ENCODE measurements around the gene ANKHD1. TPM values are rescaled to one million over a fixed set of nuclear protein-coding genes. Genes with fewer than 3 reads are reported as not detected.

ANKHD1 gene
- total RNA-seq, 2 donors from 2014 or later: 106 to 173 TPM

DNA sequence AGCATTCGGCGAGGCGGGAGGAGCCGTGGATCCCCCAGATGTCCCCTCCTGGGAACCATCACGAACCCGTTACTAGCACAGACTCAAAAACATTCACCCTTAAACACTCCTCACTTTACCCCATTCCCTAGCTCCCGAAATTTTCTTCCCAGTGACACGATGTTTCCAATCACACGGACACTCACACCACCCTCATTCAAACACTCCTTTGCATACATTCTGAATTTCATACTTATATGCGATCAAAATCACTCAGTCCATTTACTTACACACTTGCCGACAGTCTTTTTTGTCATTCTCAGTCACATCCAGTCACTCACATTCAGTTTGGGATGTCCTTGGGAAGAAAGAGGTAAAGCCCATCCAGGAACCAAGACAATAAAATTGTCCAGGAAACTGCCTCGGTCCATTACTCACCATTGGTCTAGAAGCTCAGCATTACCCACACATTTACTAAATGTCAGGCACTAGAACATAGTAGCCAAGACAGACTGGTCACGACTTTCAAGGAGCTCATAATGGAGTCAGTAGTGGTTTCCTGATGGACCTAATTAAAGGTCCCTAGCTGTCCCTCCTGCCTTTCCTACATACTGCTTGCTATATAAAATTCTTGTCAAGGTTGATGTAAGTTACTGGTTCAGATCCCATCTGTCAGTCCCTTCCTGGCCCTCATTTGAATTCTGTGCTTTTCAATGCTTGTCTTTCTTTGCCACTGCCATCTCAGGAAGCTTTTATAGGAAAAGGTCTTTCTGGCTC lies 163.6 kb downstream of the ANKHD1 start:
- TF ChIP-seq, protein P1, sequence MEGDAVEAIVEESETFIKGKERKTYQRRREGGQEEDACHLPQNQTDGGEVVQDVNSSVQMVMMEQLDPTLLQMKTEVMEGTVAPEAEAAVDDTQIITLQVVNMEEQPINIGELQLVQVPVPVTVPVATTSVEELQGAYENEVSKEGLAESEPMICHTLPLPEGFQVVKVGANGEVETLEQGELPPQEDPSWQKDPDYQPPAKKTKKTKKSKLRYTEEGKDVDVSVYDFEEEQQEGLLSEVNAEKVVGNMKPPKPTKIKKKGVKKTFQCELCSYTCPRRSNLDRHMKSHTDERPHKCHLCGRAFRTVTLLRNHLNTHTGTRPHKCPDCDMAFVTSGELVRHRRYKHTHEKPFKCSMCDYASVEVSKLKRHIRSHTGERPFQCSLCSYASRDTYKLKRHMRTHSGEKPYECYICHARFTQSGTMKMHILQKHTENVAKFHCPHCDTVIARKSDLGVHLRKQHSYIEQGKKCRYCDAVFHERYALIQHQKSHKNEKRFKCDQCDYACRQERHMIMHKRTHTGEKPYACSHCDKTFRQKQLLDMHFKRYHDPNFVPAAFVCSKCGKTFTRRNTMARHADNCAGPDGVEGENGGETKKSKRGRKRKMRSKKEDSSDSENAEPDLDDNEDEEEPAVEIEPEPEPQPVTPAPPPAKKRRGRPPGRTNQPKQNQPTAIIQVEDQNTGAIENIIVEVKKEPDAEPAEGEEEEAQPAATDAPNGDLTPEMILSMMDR (IDR thresholded peaks at IDR 0.05): no peak
- H3K27ac ChIP-seq: peak overlapping the region; percentile 87 to 90
- H3K9me3 ChIP-seq: no peaks in the 10 kb centered on the region
- DNase-seq (ENCODE audit: low spot score) (no peak), ATAC-seq (ENCODE audit: insufficient number of reproducible peaks, low FRiP score, low read depth) (no peak)
- H3K4me3 ChIP-seq: peak overlapping the region; percentile 79
- H3K4me1 ChIP-seq (ENCODE audit: control insufficient read depth in 1 of 2, low read depth in 2 of 2): peaks cover 13 to 70% of the 10 kb centered on the region in 2 donors
- H3K27me3 ChIP-seq (replicated peaks; ENCODE audit: insufficient read depth): no peaks in the 10 kb centered on the region
- peaks cover 13% of the 10 kb centered on the region for H3K36me3 ChIP-seq

DNA sequence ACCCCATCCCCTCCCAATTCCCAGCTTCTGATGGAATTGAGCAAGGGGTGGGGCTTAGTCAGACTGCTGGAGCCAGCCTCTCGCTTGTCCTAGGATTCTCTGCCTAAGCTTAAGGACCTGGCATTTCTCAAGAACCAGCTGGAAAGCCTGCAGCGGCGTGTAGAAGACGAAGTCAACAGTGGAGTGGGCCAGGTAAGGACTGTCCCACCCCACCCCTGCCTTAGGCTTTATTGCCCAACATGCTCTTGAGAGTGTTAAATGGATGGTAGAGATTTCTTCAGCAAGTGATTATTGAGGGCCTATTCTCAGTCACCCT lies 164.1 kb downstream of the ANKHD1 start:
- H3K27ac ChIP-seq: peak overlapping the region in 1 of 2 donors; percentile 87
- TF ChIP-seq, protein P1 (IDR thresholded peaks at IDR 0.05): no peak
- H3K9me3 ChIP-seq: no peaks in the 10 kb centered on the region
- no peak for ATAC-seq (ENCODE audit: insufficient number of reproducible peaks, low FRiP score, low read depth)
- peaks cover 13 to 73% of the 10 kb centered on the region in 2 donors for H3K4me1 ChIP-seq (ENCODE audit: control insufficient read depth in 1 of 2, low read depth in 2 of 2)
- peaks cover 13% of the 10 kb centered on the region for H3K36me3 ChIP-seq
- no peak for DNase-seq (ENCODE audit: low spot score)
- H3K4me3 ChIP-seq: peak overlapping the region; percentile 79
- H3K27me3 ChIP-seq (replicated peaks; ENCODE audit: insufficient read depth): no peaks in the 10 kb centered on the region

DNA sequence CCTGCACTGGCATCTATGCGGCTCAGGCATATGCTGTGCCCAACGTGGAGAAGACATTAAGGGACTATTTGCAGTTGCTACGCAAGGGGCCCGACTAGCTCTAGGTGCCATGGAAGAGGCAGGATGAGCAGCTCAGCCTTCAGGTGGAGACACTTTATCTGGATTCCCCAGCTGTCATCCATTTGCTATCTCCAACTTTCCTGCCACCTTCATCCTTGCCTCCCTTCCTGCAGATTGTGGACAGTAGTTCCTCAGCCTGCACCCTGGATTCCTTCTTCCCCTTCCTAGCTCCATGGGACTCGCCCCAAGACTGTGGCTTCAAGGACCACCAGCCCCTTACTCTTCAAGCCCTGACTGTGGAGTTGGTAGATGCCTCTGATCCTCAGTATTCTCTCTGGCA lies 165.0 kb downstream of the ANKHD1 start:
- Histone ChIP-seq H3K36me3 (peaks cover 13% of the 10 kb centered on the region), H3K27me3 (replicated peaks; ENCODE audit: insufficient read depth) (no peaks in the 10 kb centered on the region), H3K4me3 (no peak overlapping the region), H3K27ac (no peak overlapping the region), H3K9me3 (no peaks in the 10 kb centered on the region), H3K4me1 (ENCODE audit: control insufficient read depth in 1 of 2, low read depth in 2 of 2) (peaks cover 13 to 73% of the 10 kb centered on the region in 2 donors)
- TF ChIP-seq, protein P1 (IDR thresholded peaks at IDR 0.05): no peak
- ATAC-seq (ENCODE audit: insufficient number of reproducible peaks, low FRiP score, low read depth) (no peak), DNase-seq (ENCODE audit: low spot score) (no peak)

DNA sequence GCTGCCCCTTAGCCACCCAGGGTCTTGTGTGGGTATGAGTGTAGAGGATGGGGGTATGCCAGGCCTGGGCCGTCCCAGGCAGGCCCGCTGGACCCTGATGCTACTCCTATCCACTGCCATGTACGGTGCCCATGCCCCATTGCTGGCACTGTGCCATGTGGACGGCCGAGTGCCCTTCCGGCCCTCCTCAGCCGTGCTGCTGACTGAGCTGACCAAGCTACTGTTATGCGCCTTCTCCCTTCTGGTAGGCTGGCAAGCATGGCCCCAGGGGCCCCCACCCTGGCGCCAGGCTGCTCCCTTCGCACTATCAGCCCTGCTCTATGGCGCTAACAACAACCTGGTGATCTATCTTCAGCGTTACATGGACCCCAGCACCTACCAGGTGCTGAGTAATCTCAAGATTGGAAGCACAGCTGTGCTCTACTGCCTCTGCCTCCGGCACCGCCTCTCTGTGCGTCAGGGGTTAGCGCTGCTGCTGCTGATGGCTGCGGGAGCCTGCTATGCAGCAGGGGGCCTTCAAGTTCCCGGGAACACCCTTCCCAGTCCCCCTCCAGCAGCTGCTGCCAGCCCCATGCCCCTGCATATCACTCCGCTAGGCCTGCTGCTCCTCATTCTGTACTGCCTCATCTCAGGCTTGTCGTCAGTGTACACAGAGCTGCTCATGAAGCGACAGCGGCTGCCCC lies 165.6 kb downstream of the ANKHD1 start:
- Histone ChIP-seq H3K36me3 (peaks cover 13% of the 10 kb centered on the region), H3K4me1 (ENCODE audit: control insufficient read depth in 1 of 2, low read depth in 2 of 2) (peaks cover 13 to 70% of the 10 kb centered on the region in 2 donors), H3K27ac (no peak overlapping the region), H3K9me3 (no peaks in the 10 kb centered on the region), H3K4me3 (no peak overlapping the region), H3K27me3 (replicated peaks; ENCODE audit: insufficient read depth) (no peaks in the 10 kb centered on the region)
- ATAC-seq (ENCODE audit: insufficient number of reproducible peaks, low FRiP score, low read depth) (no peak), DNase-seq (ENCODE audit: low spot score) (no peak)
- TF ChIP-seq, protein P1 (IDR thresholded peaks at IDR 0.05): no peak

DNA sequence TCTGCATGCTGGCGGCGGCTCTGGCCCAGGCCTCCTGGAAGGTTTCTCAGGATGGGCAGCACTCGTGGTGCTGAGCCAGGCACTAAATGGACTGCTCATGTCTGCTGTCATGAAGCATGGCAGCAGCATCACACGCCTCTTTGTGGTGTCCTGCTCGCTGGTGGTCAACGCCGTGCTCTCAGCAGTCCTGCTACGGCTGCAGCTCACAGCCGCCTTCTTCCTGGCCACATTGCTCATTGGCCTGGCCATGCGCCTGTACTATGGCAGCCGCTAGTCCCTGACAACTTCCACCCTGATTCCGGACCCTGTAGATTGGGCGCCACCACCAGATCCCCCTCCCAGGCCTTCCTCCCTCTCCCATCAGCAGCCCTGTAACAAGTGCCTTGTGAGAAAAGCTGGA lies 166.2 kb downstream of the ANKHD1 start:
- ATAC-seq (ENCODE audit: insufficient number of reproducible peaks, low FRiP score, low read depth) (no peak), DNase-seq (ENCODE audit: low spot score) (no peak)
- TF ChIP-seq, protein P1 (IDR thresholded peaks at IDR 0.05): no peak
- Histone ChIP-seq H3K27ac (no peak overlapping the region), H3K4me3 (no peak overlapping the region), H3K9me3 (no peaks in the 10 kb centered on the region), H3K27me3 (replicated peaks; ENCODE audit: insufficient read depth) (no peaks in the 10 kb centered on the region), H3K36me3 (peaks cover 13% of the 10 kb centered on the region), H3K4me1 (ENCODE audit: control insufficient read depth in 1 of 2, low read depth in 2 of 2) (peaks cover 13 to 64% of the 10 kb centered on the region in 2 donors)
